Medulla oblongata (tissue), 1 donor: ENCODE results near the gene INPP4B.

ENCODE experiments used
- DNase-seq: peaks from one replicate; pipeline ENCODE4 v3.0.0-alpha.2; 2015; ENCODE audit errors: extremely low spot score

INPP4B gene

GRCh38 chr4:142352712-142353111 is 493.4 kb downstream of the INPP4B start:
- DNase-seq = no peak

GRCh38 chr4:142351958-142352357 is 494.1 kb downstream of the INPP4B start:
- peak; percentile 28 for DNase-seq

DNA sequence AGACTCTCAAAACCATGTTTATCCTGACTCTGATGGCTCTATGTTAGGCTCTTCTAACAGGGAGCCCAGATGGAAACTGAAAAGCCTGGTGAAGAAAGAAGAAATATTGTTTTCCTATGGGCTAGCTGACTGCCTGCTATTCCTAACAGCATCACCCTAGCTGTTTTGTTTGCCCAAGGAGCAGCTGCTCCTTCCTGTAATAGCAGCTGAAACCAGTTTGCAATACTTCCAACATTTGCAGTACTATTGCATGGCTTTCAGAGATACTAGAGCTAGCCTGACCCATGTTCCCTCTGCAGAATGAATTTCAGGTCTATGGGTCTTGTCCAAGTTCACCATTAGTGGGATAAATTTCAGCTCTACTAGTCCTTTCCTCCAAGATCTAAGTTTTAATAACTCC is 495.2 kb downstream of the INPP4B start:
- DNase-seq = no peak

DNA sequence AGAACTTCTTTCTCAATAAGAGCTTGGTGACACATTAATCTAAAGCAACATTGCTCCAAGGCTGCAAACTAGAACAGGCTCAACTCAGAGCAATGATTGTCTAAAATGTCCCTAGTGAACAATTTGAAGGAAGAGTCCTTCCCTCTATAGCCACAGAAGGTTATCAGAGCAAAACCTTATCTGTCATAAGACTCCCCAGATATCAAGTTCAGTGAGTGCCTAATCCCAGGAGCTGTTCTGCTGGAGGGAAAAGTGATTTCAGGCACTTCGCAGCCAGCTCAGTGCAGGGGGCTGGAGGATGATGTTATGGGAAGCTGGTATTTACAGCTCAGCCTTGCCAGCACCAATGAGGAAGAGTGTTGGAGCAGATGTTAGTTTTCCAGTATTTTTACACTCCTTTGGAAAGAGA is 497.5 kb downstream of the INPP4B start:
- DNase-seq = no peak

DNA sequence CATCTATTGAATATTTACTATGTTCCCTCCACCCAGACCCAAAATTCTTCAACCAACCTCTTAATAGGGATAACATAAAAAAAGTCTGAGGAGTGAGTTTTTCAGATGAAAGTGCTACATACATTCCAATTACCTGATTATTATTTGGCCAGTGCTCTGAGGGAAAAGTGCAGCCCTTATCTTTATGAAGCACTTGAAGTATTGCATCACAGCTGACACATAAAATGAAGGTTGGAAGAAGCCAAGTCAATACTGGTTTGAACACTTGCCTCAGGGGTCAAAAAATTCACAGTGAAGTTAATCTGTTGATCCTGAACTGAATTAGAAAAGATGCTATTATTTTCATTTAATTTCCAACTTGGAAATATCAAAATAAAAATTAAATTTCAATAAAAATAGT is 498.9 kb downstream of the INPP4B start:
- no peak for DNase-seq

DNA sequence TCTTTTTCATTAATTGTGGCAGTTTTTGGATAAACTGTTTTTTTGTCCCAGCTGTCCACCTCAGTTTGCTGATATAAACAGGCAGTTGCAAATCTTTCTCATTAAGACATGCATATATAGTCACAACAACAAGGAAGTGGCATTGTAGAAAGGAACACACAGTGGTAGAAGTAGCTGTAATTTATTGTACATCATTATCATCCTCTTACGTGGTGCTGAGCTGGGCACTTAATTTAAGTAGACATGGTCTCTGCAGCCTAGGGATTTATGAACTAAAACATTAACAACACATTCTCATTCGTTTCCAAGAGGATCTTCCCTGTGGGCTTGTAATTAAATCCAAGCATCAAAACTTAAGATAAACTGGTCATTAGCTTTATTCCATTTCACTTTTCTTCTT is 500.2 kb downstream of the INPP4B start:
- no peak for DNase-seq

DNA sequence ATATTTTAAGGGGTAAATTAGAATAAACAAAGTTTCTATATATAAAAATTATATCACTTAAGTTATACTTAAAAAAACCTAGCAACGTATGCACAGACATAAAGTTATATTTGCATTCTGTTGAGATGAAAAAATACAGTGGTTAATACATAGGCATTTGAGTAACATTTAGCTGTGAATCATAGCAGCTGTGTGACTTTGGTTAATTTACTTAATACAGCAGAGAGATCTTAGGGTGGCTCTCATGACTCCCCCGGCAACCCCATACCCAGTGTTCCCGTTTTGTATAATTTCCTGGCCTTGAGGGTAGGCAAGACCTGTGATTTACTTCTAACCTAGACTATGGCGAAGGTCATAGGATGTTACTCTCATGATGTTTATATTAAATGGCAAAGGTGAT is 504.8 kb downstream of the INPP4B start:
- DNase-seq = no peak

- no peak for DNase-seq
Observed at GRCh38 chr4:142339053-142339452, 507.0 kb downstream of the INPP4B start.

- DNase-seq = no peak
Observed at GRCh38 chr4:142336251-142336934, 509.7 kb downstream of the INPP4B start.

DNA sequence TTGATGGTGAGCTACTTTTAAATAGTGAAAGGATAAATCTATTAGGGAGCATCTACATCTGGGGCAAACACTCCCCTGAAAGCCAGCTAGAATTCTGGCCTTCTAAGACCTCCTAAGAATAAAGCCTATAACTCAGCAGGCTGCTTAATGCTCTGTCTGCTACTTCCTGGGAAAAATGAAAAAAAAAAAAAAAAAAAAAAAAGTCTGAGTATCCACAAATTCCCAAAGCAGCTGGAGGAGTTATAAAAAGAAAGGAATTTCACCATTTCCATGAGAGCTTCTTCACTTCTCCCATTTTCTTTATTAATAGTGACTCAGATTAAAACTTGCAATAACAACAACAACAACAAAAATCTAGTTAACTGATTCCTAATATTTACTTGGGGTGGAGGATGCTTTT is 511.2 kb downstream of the INPP4B start:
- DNase-seq = no peak

GRCh38 chr4:142331646-142332045 is 514.5 kb downstream of the INPP4B start:
- no peak for DNase-seq

DNA sequence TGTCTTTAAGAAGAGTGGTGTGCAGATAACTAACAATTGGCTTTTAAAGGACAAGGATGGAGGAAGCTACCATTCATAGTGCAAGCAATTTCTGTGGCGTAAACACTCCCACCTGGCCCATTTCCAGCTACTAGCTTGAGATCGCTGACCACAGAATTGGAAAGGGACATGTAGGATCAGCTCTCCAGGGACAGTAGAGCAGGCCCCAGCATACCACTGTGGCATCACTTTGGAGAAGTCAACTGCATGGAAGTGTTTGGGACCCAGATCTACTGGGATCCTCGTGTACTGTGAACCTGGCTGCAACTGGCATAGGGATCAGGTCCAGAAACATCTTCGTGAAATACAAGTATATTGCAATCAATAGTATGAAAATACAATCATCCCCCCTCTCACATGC is 515.0 kb downstream of the INPP4B start:
- DNase-seq = no peak

DNA sequence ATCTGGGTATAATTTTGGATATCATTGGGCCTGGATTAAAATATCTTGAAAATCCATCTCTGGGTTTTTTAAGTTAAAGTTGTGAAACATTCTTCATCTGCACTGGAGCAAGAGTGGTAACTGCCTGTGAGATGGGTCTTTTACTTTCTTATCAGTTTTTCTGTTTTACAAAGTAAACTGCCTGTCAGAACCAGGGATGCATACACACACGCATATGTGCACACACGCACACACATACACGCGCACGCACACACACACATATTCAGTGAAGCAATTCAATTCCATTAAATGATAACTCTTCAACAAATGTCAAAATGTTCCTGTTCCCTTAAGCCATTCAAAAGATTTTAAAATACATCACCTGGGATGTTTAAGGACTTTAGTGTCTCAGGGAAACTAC is 515.8 kb downstream of the INPP4B start:
- DNase-seq = no peak

GRCh38 chr4:142329313-142329712 is 516.8 kb downstream of the INPP4B start:
- DNase-seq = no peak

DNA sequence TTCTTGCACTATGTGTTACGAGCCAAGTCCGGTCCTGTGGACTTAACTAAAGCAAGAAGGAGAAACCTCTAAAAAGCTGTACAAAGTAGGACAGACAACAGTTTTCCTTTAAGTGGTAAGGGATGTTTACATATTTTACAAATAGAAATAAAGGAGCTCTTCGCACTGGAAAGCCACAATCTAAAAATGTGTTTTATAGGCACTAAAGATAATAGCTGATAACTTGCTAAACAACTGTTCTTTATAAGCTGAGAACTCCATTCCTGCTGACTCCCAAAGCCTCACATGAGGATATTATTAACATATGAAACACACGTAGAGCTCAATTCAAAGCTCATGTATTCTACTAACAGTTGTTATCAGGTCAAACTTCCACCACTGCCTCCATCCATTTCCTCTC is 519.9 kb downstream of the INPP4B start:
- no peak for DNase-seq

- DNase-seq = no peak
Observed at GRCh38 chr4:142324572-142324971, 521.5 kb downstream of the INPP4B start.

GRCh38 chr4:142322996-142323395 is 523.1 kb downstream of the INPP4B start:
- DNase-seq = no peak

DNA sequence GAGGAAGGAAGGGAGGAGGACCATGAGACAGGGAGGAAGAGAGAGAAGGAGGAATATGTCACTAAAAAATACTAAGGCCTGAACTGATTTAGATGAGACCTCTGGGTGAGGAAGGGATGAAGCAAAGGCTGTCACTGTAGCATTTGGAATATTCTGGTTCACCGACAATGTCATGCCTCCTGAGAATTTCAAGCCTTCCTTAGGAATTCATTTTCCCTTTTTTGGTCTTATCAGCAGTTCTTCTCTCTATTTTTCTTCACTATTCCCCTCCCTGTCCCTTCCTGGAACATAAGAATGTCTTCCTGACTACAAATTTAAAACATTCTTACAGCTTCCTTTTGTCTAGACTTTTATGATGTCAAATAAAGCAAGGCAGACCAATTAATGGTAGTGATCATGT is 527.8 kb downstream of the INPP4B start:
- no peak for DNase-seq

DNA sequence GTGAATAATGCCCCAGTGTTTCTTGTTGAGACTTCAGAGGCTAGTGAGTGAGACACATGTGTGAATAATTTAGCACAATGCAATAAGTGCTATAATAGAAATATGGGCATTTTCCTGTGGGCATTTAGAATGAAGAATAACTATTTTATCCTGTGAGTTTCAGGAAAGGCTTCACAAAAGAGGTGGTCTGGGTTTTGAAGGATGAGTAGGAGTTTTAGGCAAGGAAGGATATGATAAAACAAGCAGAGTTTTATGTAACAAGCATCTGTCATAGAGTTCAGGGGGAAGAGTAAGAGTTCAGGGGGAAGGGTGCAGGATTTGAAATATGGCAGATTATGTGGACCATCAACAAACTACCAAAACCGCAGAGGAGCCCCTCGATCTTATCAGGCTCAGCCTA is 529.2 kb downstream of the INPP4B start:
- no peak for DNase-seq

DNA sequence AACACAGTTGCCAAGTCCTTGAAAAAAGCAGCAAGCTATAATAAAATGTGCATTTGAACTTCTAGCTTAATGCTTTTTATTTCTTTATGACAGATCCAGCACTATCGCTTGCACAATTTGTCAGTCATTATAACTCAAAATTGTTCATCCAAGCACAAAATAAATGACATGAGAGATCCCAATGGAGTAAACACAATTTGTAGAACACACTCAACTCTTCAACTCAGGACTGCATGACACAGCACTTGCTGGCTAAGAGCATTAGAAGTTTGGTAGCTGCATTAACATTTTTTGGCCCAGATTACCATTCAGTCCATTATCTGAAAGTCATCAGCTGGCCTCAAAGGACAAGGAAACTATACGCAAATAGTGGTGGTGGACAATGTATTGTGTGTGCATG is 530.1 kb downstream of the INPP4B start:
- DNase-seq = no peak

- no peak for DNase-seq
Observed at GRCh38 chr4:142314686-142315085, 531.4 kb downstream of the INPP4B start.

GRCh38 chr4:142314247-142314646 is 531.9 kb downstream of the INPP4B start:
- no peak for DNase-seq

DNA sequence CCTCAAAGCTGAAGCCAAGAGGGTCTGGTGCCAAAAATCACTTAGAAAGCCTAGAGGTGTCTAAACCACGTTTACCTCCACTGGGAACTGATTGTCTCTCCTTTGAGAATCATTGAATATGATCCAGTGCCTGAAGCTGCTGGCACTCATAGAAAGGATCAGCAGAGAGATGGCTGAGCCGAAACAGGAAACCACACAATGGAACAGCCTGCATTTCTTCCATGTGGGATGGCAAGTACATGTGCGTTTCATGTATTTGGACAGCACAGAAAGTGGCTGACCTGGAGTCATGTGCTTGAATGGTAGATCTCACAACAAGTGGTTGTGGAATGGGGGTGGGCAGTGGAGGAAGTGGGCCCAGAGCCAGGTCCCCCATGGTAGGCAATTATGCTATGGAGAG is 533.7 kb downstream of the INPP4B start:
- no peak for DNase-seq

- no peak for DNase-seq
Observed at GRCh38 chr4:142311916-142312315, 534.2 kb downstream of the INPP4B start.
